Panc1 (cell line): ENCODE measurements around the gene USP32. TPM values are rescaled to one million over a fixed set of nuclear protein-coding genes. Genes with fewer than 3 reads are reported as not detected.
"Not testable (repeated sequence)": the region's sequence is repeated elsewhere in the genome, so short reads cannot be mapped to it uniquely, and the experiment has no call there.

Experiments
- ATAC-seq: fragments of 200-7000 bp; cut with Tn5 transposase; 2 replicates; pipeline ENCODE4 v1.9.1; 2020; ENCODE audit warnings: mild to moderate bottlenecking, moderate library complexity
- BruUV-seq: library from RNA; stranded (reverse); fragments of 400-500 nt; replicated peaks from 2 replicates; lab custom pipeline; 2021; lab: Mats Ljungman, UMichigan
- CTCF ChIA-PET: fragments of 300-600 bp; sonication (Branson Sonifier 250); formaldehyde crosslinking; loops from one replicate; lab custom pipeline; 2022; ENCODE audit warnings: antibody characterized with exemption; lab: Charles Lee
- POLR2A ChIA-PET: fragments of 300-600 bp; sonication (Branson Sonifier 250); formaldehyde crosslinking; loops from one replicate; lab custom pipeline; 2022; ENCODE audit warnings: antibody characterized with exemption; lab: Charles Lee
- DNase-seq: peaks from one replicate; pipeline ENCODE4 v3.0.0-alpha.2; 2010; ENCODE audit warnings: low read depth, low spot score
- H3K27ac ChIP-seq: 2 replicates; pipeline ENCODE4 v1.5.1; 2011; ENCODE audit warnings: mild to moderate bottlenecking, low read length, inconsistent platforms
- H3K27me3 ChIP-seq: fragments of 200-500 bp; sonication (Bioruptor generic); 2 replicates; pipeline ENCODE4 v1.6.0; 2014; ENCODE audit warnings: low read length, inconsistent platforms; ENCODE audit not compliant: control insufficient read depth, insufficient read depth
- H3K36me3 ChIP-seq: fragments of 200-500 bp; sonication (Bioruptor generic); 2 replicates; pipeline ENCODE4 v1.5.1; 2014; ENCODE audit warnings: inconsistent platforms, mild to moderate bottlenecking, low read length, moderate library complexity; ENCODE audit not compliant: control insufficient read depth, insufficient read depth
- H3K4me1 ChIP-seq: 2 replicates; pipeline ENCODE4 v1.5.1; 2011; ENCODE audit warnings: inconsistent platforms, mild to moderate bottlenecking, low read length, moderate library complexity; ENCODE audit not compliant: control insufficient read depth, insufficient read depth
- H3K4me3 ChIP-seq, 2 experiments: 2 replicates each; pipeline ENCODE4 v1.5.1; 2011 to 2012; ENCODE audit warnings: low read depth in 2 of 2, low read length in 2 of 2, mild to moderate bottlenecking in 2 of 2, inconsistent platforms in 1 of 2, moderate library complexity in 1 of 2
- H3K9me3 ChIP-seq: fragments of 200-500 bp; sonication (Bioruptor generic); 2 replicates; pipeline ENCODE4 v1.5.1; 2014; ENCODE audit warnings: low read depth, mild to moderate bottlenecking, inconsistent platforms, low read length, moderate library complexity; ENCODE audit not compliant: control insufficient read depth, insufficient read depth
- CTCF ChIP-seq: fragments of 450-650 bp; IDR thresholded peaks from 2 replicates; pipeline ENCODE4 v1.5.1; 2017; ENCODE audit warnings: mild to moderate bottlenecking
- POLR2AphosphoS5 ChIP-seq: IDR thresholded peaks from 2 replicates; pipeline ENCODE4 v1.6.1; 2012; ENCODE audit warnings: mild to moderate bottlenecking, low read depth, low read length, moderate library complexity
- REST ChIP-seq, 2 experiments: IDR thresholded peaks; 2 replicates each; pipeline ENCODE4 v1.6.1; 2011 to 2012; ENCODE audit warnings: low read depth in 2 of 2, control low read depth in 1 of 2, low read length in 1 of 2, mild to moderate bottlenecking in 1 of 2, moderate library complexity in 1 of 2; ENCODE audit not compliant: insufficient read depth in 1 of 2
- SIN3A ChIP-seq: IDR thresholded peaks from 2 replicates; pipeline ENCODE4 v1.6.1; 2012; ENCODE audit warnings: low read depth, mild to moderate bottlenecking, low read length, moderate library complexity, borderline replicate concordance; ENCODE audit not compliant: insufficient read depth
- in situ Hi-C: cut with HindIII; loops from 2 replicates; pipeline ENCODE4 v1.10.0; 2016; ENCODE audit warnings: low sequenced_read_pairs, low pct_unique_long_range_greater_than_20kb
- intact Hi-C: fragments of 100-400 bp; cut with micrococcal nuclease; formaldehyde crosslinking; loops from one replicate; pipeline ENCODE4 v1.10.0; 2022; ENCODE audit not compliant: unreplicated experiment
- total RNA-seq: library from RNA; stranded (reverse); gene quantifications from one replicate; pipeline ENCODE4 v1.2.1, GENCODE V29; 2021; ENCODE audit not compliant: unreplicated experiment

USP32 gene
- total RNA-seq, 1 experiment from 2014 or later: 45.5 TPM

GRCh38 chr17:60230358-60230757 lies 161.6 kb downstream of the USP32 start:
- ATAC-seq: no peak
- CTCF ChIA-PET: no interaction called here
- POLR2A ChIA-PET: interaction anchor here (0.5 kb wide), 1 partner anchor 387 kb away, joined by 4 read pairs; no protein-coding TSS in a partner anchor
- peaks cover 5% of the 10 kb centered on the region for H3K36me3 ChIP-seq
- no peak overlapping the region for H3K27ac ChIP-seq
- TSS peak; percentile 35 for BruUV-seq
- TF ChIP-seq SIN3A: no peak
- TF ChIP-seq POLR2AphosphoS5: no peak
- no peak for TF ChIP-seq REST (IDR thresholded peaks at IDR 0.05; ENCODE audit: insufficient read depth in 1 of 2, low read depth in 2 of 2, low read length in 1 of 2)
- no peaks in the 10 kb centered on the region for H3K9me3 ChIP-seq
- H3K4me1 ChIP-seq: no peaks in the 10 kb centered on the region
- H3K4me3 ChIP-seq: no peak overlapping the region
- H3K27me3 ChIP-seq: no peaks in the 10 kb centered on the region
- in situ Hi-C loops: no loop called here
- no peak for DNase-seq
- intact Hi-C loops: no loop called here

- CTCF ChIA-PET: no interaction called here
- Histone ChIP-seq H3K9me3 (no peaks in the 10 kb centered on the region), H3K4me3 (no peak overlapping the region), H3K4me1 (no peaks in the 10 kb centered on the region), H3K27ac (no peak overlapping the region), H3K36me3 (peaks cover 4% of the 10 kb centered on the region; the same call in 1 of the 2 replicates), H3K27me3 (no peaks in the 10 kb centered on the region)
- intact Hi-C loops: no loop called here
- ATAC-seq (no peak), DNase-seq (no peak)
- TF ChIP-seq POLR2AphosphoS5: no peak
- TF ChIP-seq REST (IDR thresholded peaks at IDR 0.05; ENCODE audit: insufficient read depth in 1 of 2, low read depth in 2 of 2, low read length in 1 of 2): no peak
- peak; percentile 19; the same call in 1 of the 2 replicates for TF ChIP-seq CTCF
- TF ChIP-seq SIN3A: no peak
- BruUV-seq: no TSS peak
- in situ Hi-C loops: no loop called here
- POLR2A ChIA-PET: no interaction called here
Observed at GRCh38 chr17:60229188-60229802, 162.6 kb downstream of the USP32 start.

GRCh38 chr17:60227276-60227675 lies 164.7 kb downstream of the USP32 start:
- H3K4me3 ChIP-seq, CTCF ChIA-PET, intact Hi-C loops, ATAC-seq, in situ Hi-C loops, H3K4me1 ChIP-seq, DNase-seq, H3K27ac ChIP-seq, BruUV-seq, H3K9me3 ChIP-seq, POLR2A ChIA-PET, H3K27me3 ChIP-seq: not testable (repeated sequence)
- peaks cover 14% of the 10 kb centered on the region; the same call in 1 of the 2 replicates for H3K36me3 ChIP-seq
